ENCODE measurements around the gene NELL1.

DNA sequence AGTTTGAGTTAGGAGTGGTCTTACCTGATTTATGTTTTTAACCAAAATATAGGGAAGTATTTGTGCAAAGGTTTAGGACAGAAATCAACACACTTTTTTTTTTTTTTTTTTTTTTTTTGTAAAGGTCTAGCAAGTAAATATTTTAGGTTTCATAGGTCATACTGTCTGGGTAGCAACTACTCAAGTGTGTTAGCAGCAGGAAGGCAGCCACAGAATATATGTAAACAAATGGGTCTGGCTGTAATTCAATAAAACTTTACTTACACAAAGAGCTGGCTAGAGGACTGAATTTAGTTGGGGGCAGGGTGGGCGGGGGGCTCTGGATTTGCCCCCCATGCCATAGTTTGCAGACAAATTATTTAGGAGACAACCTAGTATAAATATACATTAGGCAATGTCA lies 510.4 kb downstream of the NELL1 start:
- no peak for TF ChIP-seq POLR2A (IDR thresholded peaks at IDR 0.05)
- TF ChIP-seq, protein P1, sequence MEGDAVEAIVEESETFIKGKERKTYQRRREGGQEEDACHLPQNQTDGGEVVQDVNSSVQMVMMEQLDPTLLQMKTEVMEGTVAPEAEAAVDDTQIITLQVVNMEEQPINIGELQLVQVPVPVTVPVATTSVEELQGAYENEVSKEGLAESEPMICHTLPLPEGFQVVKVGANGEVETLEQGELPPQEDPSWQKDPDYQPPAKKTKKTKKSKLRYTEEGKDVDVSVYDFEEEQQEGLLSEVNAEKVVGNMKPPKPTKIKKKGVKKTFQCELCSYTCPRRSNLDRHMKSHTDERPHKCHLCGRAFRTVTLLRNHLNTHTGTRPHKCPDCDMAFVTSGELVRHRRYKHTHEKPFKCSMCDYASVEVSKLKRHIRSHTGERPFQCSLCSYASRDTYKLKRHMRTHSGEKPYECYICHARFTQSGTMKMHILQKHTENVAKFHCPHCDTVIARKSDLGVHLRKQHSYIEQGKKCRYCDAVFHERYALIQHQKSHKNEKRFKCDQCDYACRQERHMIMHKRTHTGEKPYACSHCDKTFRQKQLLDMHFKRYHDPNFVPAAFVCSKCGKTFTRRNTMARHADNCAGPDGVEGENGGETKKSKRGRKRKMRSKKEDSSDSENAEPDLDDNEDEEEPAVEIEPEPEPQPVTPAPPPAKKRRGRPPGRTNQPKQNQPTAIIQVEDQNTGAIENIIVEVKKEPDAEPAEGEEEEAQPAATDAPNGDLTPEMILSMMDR (IDR thresholded peaks at IDR 0.05), result no peak
